ENCODE measurements around the gene AATK. TPM values are rescaled to one million over a fixed set of nuclear protein-coding genes. Genes with fewer than 3 reads are reported as not detected.

The AATK gene
- polyA plus RNA-seq, 1 donor (not counting 4 experiments of a cell fraction or from before 2014, with no cell fraction given), result 0.16 TPM

DNA sequence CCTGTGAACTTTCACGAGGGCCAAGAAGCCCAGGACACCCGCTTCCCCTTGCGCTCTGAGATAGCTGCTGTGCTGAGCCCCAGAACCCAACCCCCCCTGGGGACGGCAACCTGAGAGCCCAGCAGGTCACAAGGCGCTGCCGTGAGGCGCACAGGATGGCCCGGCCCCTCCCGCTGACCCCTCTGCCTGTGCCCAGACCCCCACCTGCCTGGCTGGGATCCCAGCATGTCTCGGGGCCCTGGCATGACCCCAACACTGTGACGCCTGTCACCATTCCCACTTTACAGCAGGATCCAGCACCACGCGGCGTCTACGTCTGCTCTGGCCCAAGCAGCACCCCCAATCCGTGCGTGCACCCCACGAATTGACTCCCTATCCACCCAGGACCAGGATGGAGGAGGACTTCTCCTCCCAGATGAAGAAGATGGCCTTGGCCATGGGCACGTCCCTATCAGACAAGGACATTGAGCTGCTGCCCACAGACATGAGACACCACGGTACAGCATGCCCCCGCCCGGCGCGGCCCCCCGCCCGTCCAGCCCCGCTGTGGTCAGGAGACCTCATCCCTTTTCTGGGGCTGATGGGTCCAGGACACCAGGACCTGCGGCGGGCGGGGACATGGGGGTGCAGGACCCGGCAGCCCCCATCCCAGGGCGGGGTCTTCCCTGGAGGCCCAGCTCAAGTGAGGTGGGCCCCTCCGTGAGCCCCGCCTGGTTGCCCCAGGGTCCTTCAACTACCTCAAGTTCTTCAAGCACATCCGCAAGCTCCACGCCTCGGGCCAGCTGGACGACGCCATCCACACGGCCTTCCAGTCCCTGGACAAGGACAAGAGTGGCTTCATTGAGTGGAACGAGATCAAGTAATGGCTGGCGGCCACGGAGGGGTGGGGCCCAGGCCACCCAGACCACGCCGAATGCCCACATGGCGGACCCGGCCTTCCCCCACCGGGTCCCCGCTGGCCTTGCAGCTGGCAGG, 15.1 kb upstream of the AATK start:
- H3K9ac ChIP-seq (ENCODE audit: control insufficient read depth, extremely low read depth, insufficient read depth, low read length), result no peak overlapping the region
- no peaks in the 10 kb centered on the region for H3K9me3 ChIP-seq (ENCODE audit: control insufficient read depth, low read depth, low read length)
- no peaks in the 10 kb centered on the region for H3K79me2 ChIP-seq (ENCODE audit: control insufficient read depth, insufficient read depth, low read length)
- DNase-seq (ENCODE audit: low read depth, low spot score) (no peak), FAIRE-seq (no peak)
- dilution Hi-C loops (cut with MboI; ENCODE audit: extremely low pct_ligation_motif_present, low sequenced_read_pairs), result no loop called here
- H3K36me3 ChIP-seq (ENCODE audit: control insufficient read depth in 2 of 2, extremely low read depth in 1 of 2, insufficient read depth in 2 of 2, low read length in 2 of 2), result no peaks in the 10 kb centered on the region
- H3K4me3 ChIP-seq (ENCODE audit: control insufficient read depth in 2 of 3, extremely low read depth in 1 of 3, insufficient read depth in 2 of 3, low read depth in 1 of 3, low read length in 3 of 3), result no peak overlapping the region
- TF ChIP-seq CTCF (optimal IDR thresholded peaks at IDR 0.05 in 1 of 3, IDR thresholded peaks at IDR 0.05 in 1 of 3, conservative IDR thresholded peaks at IDR 0.05 in 1 of 3; ENCODE audit: extremely low read depth in 1 of 3, insufficient read depth in 2 of 3, low read length in 3 of 3) (no peak), EZH2 (IDR thresholded peaks at IDR 0.05; ENCODE audit: low read length) (no peak)
- no peak overlapping the region for H3K27ac ChIP-seq (ENCODE audit: control insufficient read depth, insufficient read depth, low read length)
- H2AFZ ChIP-seq (ENCODE audit: control insufficient read depth, low read length), result no peak overlapping the region
- no peaks in the 10 kb centered on the region for H4K20me1 ChIP-seq (ENCODE audit: control insufficient read depth, extremely low read depth, insufficient read depth, low read length)
- H3K9me1 ChIP-seq (ENCODE audit: control insufficient read depth, extremely low read depth, insufficient read depth, low read length), result no peaks in the 10 kb centered on the region
- H3K4me2 ChIP-seq (ENCODE audit: control insufficient read depth, extremely low read depth, insufficient read depth, low read depth, low read length), result no peak overlapping the region
- no peaks in the 10 kb centered on the region for H3K4me1 ChIP-seq (ENCODE audit: control insufficient read depth, extremely low read depth, insufficient read depth, low read length)
- peaks cover 7% of the 10 kb centered on the region for H3K27me3 ChIP-seq (ENCODE audit: control insufficient read depth, extremely low read depth, insufficient read depth, low read length)

GRCh38 chr17:81179861-81180260, 13.8 kb upstream of the AATK start:
- Histone ChIP-seq H3K4me2 (ENCODE audit: control insufficient read depth, extremely low read depth, insufficient read depth, low read depth, low read length) (no peak overlapping the region), H3K27ac (ENCODE audit: control insufficient read depth, insufficient read depth, low read length) (no peak overlapping the region), H3K9ac (ENCODE audit: control insufficient read depth, extremely low read depth, insufficient read depth, low read length) (no peak overlapping the region), H4K20me1 (ENCODE audit: control insufficient read depth, extremely low read depth, insufficient read depth, low read length) (no peaks in the 10 kb centered on the region), H3K27me3 (ENCODE audit: control insufficient read depth, extremely low read depth, insufficient read depth, low read length) (peaks cover 7% of the 10 kb centered on the region), H3K79me2 (ENCODE audit: control insufficient read depth, insufficient read depth, low read length) (no peaks in the 10 kb centered on the region), H3K4me3 (ENCODE audit: control insufficient read depth in 2 of 3, extremely low read depth in 1 of 3, insufficient read depth in 2 of 3, low read depth in 1 of 3, low read length in 3 of 3) (no peak overlapping the region), H2AFZ (ENCODE audit: control insufficient read depth, low read length) (no peak overlapping the region), H3K9me1 (ENCODE audit: control insufficient read depth, extremely low read depth, insufficient read depth, low read length) (no peaks in the 10 kb centered on the region), H3K9me3 (ENCODE audit: control insufficient read depth, low read depth, low read length) (peaks cover 3% of the 10 kb centered on the region), H3K36me3 (ENCODE audit: control insufficient read depth in 2 of 2, extremely low read depth in 1 of 2, insufficient read depth in 2 of 2, low read length in 2 of 2) (no peaks in the 10 kb centered on the region), H3K4me1 (ENCODE audit: control insufficient read depth, extremely low read depth, insufficient read depth, low read length) (no peaks in the 10 kb centered on the region)
- TF ChIP-seq EZH2 (IDR thresholded peaks at IDR 0.05; ENCODE audit: low read length), result no peak
- dilution Hi-C loops (cut with MboI; ENCODE audit: extremely low pct_ligation_motif_present, low sequenced_read_pairs), result no loop called here
- FAIRE-seq, result no peak
- no peak for DNase-seq (ENCODE audit: low read depth, low spot score)

All from keratinocyte (primary cell).